ENCODE data around the gene PPP2R5E. TPM values are rescaled to one million over a fixed set of nuclear protein-coding genes. Genes with fewer than 3 reads are reported as not detected.
"Not testable (repeated sequence)": the region's sequence is repeated elsewhere in the genome, so short reads cannot be mapped to it uniquely, and the experiment has no call there.

The PPP2R5E gene
- total RNA-seq, 1 experiment from 2014 or later: 19.7 TPM

GRCh38 chr14:63522511-63522910, 20.7 kb downstream of the PPP2R5E start:
- not testable (repeated sequence) for DNase-seq (ENCODE audit: low read depth)

- DNase-seq (ENCODE audit: low read depth): no peak
Observed at GRCh38 chr14:63517354-63517753, 25.8 kb downstream of the PPP2R5E start.

GRCh38 chr14:63515240-63515639, 27.9 kb downstream of the PPP2R5E start:
- DNase-seq (ENCODE audit: low read depth): no peak

GRCh38 chr14:63513756-63514155, 29.4 kb downstream of the PPP2R5E start:
- no peak for DNase-seq (ENCODE audit: low read depth)

DNA sequence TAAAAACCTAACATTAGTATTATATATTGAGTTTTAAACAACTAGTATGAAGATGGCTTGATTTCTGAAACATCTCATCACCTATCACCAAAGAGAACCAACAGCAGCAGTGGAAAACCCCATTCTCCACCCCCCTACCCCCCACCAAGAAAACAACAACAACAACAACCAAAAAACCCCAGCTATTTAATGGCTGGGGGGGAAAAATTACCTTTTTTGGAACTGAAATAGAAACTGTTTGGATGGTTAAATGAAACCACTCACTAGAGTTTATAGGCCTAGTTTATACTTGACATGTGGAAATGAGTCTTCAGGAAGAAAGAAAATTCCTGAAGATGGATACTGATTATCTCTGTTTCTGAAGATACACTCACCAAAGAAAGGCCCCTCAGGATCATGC, 30.3 kb downstream of the PPP2R5E start:
- DNase-seq (ENCODE audit: low read depth): no peak

GRCh38 chr14:63510538-63510937, 32.6 kb downstream of the PPP2R5E start:
- DNase-seq (ENCODE audit: low read depth): peak; percentile 5

DNA sequence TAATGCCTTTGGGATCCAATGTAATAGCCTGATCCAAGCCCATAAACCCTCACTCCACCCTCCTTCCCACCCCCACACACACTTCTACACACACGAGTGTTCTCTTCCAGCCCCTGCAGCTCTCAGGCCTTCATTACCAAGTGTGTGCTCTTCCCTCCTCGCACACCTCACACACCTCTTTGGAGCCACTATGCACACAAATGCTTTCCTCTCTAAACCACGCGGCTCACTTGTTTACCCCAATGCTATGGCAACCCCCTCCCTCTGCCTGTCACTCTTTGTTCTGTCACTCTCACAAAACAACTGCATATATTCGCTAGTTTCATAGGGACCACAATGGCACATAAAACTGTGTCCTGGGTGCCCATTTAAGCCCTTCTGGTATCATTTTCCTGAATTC, 35.1 kb downstream of the PPP2R5E start:
- no peak for DNase-seq (ENCODE audit: low read depth)

GRCh38 chr14:63504648-63505047, 38.5 kb downstream of the PPP2R5E start:
- DNase-seq (ENCODE audit: low read depth): no peak

GRCh38 chr14:63501429-63501828, 41.7 kb downstream of the PPP2R5E start:
- DNase-seq (ENCODE audit: low read depth): no peak

DNA sequence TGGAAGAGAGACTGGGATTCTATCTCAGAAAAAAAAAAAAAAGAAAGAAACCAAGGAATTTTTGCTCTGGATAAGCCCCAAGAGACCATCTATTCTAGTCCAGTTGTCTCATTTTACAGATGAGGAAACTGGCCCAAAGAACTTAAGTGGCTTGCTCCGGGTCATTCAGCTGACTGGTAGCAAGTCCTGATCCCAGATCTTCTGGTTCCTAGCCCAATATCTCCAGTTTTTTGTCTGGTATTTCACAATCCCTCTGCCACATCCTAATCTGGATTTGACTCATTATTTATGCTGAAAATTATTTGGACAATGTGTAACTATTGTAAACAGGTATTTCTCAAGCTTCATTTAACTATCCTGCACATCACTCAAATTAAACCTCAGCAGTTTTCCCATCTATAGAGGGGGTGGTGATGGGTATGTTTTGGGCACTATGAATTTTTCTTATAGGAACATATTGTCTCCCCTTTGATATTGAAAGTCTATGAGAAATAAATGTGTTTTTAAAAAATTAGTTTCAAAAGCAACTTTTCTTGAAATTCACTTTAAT, 43.4 kb downstream of the PPP2R5E start:
- DNase-seq (ENCODE audit: low read depth): peak; percentile 45

- no peak for DNase-seq (ENCODE audit: low read depth)
Observed at GRCh38 chr14:63496837-63497400, 46.3 kb downstream of the PPP2R5E start.

GRCh38 chr14:63493246-63493645, 49.9 kb downstream of the PPP2R5E start:
- peak; percentile 28 for DNase-seq (ENCODE audit: low read depth)

GRCh38 chr14:63492391-63492790, 50.8 kb downstream of the PPP2R5E start:
- peak; percentile 74 for DNase-seq (ENCODE audit: low read depth)

DNA sequence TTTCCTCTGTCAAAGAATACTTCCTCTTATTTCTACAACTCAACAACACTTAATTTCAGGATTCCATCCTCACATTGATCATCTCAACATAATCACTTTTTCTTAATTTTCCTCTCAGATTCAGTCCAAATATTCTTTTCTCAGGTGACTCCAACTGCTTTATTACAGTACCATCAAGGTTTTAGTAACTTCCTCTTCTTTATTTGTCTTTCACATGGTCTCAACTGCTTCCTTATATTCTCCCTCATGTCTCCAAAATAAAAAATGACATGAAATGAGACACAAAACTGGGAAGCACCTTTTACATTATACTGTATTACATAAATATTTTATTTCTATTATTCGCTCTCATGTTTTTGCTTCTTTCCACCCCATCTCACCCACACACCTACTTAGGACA, 55.5 kb downstream of the PPP2R5E start:
- no peak for DNase-seq (ENCODE audit: low read depth)

DNA sequence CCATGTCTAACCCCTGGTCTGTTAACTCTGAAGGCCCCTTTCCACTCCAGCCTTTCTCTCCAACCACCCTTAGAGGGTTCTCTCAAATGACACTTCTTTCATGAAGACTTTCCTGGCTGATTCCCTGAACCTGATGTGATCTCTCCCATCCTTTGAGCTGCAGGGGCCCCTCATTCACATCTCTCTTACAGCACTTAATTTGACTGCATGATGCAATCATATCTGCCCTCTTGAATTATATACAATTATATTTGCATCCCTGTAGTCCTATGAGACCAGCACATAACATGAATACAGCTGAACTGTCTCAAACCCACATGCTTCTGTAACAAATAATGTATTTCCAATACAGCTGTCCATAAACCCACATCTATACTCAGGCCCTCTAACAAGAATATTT, 56.4 kb downstream of the PPP2R5E start:
- DNase-seq (ENCODE audit: low read depth): no peak

DNA sequence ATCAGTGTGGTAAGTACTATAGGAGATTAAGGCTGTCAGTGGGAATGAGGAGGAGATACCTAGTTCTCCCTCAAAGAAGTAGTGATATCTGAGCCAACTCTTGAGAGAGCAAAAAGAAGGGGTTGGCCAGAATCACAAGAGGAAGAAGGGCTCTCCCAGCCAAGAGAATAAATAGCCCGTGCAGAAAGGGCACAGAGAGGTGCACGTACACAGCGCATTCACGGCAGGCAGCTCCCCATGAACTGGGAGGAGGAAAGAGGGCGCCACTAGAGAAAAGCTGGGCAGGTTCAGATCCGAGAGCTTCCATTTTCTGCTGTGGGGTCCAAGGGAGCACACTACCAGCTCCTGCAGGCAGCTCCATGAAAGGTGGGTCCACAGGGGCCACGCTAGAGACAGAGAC, 59.9 kb downstream of the PPP2R5E start:
- no peak for DNase-seq (ENCODE audit: low read depth)

GRCh38 chr14:63480599-63480998, 62.6 kb downstream of the PPP2R5E start:
- DNase-seq (ENCODE audit: low read depth): no peak

DNA sequence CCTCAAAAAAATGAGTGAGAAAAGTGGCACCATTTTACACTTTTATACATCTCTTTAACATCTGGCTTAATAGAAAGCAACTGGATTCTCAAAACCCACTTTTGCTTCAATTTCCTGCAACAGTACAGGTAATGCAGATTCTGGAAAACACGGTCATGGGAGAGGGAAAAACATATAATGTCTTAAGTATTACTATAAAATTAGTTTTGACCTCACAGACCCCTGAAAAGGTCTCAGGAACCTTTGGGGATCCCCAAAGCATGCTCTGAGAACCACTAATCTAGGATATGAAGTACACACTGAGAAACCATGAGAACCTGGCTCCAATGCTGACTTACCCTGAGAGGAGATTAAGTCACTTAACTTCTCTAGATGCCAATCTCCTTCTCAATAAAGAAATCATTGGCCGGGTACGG, 64.7 kb downstream of the PPP2R5E start:
- no peak for DNase-seq (ENCODE audit: low read depth)

- no peak for DNase-seq (ENCODE audit: low read depth)
Observed at GRCh38 chr14:63478010-63478409, 65.2 kb downstream of the PPP2R5E start.

DNA sequence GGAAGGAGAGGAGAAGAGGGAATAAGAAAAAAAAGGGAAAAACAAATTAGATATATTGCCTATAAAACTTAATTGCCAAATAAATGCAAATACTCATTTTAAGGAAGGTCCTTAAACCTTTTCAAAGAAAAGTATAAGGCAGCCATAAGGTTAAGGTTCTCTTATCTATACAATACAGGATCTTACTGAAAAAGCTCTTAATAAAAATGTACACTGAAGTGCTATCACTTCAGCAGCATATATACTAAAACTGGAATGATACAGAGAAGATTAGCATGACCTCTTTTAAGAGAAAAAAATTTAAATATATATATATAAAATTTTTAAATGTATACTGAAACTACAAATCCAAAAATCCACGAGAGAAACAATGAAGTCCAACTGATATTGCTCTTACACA, 65.6 kb downstream of the PPP2R5E start:
- no peak for DNase-seq (ENCODE audit: low read depth)

DNA sequence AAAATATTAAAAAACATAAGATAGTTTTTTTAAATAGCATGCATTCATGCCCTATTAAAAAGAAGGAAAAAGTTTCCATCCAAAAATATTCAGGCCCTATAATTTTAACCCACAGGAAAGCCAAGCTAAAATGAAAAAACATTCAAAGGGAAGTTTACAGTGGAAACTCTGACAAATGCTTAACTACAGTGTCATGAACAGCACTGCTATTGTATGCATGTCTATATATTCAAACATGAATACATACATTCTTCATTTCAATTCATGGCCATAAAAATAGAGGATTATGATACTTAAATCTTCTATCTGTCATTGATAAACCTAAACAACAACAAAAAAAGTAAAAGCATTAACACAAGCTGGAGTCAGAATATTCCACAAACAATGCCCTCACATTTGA, 67.4 kb downstream of the PPP2R5E start:
- no peak for DNase-seq (ENCODE audit: low read depth)

DNA sequence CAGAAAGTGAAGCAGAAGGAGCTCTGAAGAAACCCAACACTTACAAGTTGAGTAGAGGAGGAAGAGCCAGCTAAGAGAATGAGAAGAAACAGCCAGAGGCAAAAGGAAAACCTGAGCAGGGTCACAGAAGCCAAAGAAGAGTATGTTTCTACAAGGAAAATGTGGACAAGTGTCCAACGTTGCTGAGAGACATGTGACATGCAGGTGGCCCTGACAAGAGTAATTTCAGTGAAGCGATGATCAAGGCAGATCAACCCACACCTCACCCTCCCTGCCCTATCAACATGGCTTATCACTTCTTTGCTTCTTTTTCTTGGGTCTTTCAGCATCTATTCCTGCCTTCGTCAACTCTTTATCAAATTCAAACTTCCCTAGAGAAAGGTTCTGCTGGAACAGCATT, 68.3 kb downstream of the PPP2R5E start:
- DNase-seq (ENCODE audit: low read depth): no peak

DNA sequence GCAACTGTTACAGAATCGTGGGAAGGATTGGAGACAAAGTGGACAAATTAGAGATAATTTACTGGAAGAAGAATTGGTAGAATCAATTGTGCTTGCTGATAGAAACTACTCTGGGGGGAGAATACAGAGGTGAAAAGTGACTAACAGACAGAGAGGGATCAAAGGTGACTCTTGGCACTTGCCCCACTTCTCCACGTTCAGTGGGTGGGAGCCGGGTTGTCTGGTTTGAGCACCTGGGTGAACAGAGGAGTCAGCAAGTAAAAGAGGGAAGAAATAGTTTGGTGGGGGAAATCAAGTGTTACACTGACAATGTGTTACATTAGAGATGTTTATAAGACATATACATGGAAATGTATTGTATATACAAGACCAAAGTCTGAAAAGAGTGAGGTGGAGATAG, 69.1 kb downstream of the PPP2R5E start:
- no peak for DNase-seq (ENCODE audit: low read depth)
